Measurements from ENCODE around the gene PHPT1. TPM values are rescaled to one million over a fixed set of nuclear protein-coding genes. Genes with fewer than 3 reads are reported as not detected.
A peak's percentile ranks its signal among the peaks of the same experiment; 100 is the strongest.

Gene PHPT1
- total and polyA plus RNA-seq, 2 donors from 2014 or later: 108 to 283 TPM

DNA sequence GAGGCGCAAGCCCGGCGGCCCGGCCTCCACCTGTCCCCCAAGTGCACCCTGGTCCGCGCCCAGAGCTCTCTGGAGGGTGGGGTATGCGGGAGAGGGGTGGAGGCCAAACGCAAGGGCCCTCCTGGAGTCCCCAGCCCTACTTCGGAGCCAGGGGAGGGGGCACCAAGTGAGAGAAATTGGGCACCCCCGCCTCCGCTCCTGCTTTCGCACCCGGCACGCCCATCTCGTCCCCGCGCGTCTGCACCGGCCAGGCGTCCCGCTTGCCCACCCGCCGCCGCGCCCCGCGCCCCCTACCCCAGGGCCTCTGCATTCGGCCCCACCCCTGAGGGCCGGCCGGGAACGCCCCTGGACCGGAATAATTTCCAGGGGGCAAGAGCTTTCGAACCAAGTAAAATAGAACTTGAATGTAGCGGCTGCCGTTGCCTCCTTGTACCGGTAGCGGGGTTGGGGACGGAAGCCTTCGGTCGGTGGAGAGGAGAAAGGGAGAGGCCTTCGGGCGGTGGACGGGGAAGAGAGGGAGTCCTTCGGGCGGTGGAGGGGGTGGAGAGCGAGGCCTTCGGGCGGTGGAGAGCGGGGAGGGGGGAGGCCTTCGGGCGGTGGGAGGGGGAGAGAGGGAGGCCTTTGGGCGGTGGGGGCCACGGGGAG is 694 bp upstream of the PHPT1 start:
- peaks cover 3% of the 10 kb centered on the region for H3K27me3 ChIP-seq (ENCODE audit: control insufficient read depth, insufficient read depth, low read length)
- H3K4me1 ChIP-seq (ENCODE audit: control insufficient read depth in 2 of 3, insufficient read depth in 2 of 3, low read depth in 1 of 3, low read length in 3 of 3): peaks cover 0 to 28% (median 0%) of the 10 kb centered on the region in 3 donors
- DNase-seq (no peak), FAIRE-seq (no peak)
- TF ChIP-seq, protein P1, sequence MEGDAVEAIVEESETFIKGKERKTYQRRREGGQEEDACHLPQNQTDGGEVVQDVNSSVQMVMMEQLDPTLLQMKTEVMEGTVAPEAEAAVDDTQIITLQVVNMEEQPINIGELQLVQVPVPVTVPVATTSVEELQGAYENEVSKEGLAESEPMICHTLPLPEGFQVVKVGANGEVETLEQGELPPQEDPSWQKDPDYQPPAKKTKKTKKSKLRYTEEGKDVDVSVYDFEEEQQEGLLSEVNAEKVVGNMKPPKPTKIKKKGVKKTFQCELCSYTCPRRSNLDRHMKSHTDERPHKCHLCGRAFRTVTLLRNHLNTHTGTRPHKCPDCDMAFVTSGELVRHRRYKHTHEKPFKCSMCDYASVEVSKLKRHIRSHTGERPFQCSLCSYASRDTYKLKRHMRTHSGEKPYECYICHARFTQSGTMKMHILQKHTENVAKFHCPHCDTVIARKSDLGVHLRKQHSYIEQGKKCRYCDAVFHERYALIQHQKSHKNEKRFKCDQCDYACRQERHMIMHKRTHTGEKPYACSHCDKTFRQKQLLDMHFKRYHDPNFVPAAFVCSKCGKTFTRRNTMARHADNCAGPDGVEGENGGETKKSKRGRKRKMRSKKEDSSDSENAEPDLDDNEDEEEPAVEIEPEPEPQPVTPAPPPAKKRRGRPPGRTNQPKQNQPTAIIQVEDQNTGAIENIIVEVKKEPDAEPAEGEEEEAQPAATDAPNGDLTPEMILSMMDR (IDR thresholded peaks at IDR 0.05; ENCODE audit: borderline replicate concordance, extremely low read depth, insufficient read depth): no peak
- peak overlapping the region; percentile 86 to 88 for H3K27ac ChIP-seq (ENCODE audit: low read depth in 2 of 2, low read length in 2 of 2)
- intact Hi-C loops (cut with DNase I): loop anchor here (10.0 kb wide), 1 partner anchor 96 kb away; the partner anchor contains the start of genes C8G and FBXW5
- H3K36me3 ChIP-seq (ENCODE audit: control insufficient read depth in 2 of 3, insufficient read depth in 3 of 3, low read length in 3 of 3): no peaks in the 10 kb centered on the region
- H3K4me3 ChIP-seq (ENCODE audit: low read length in 3 of 3): peak overlapping the region; percentile 50 to 74 (median 51)
- H3K9ac ChIP-seq (ENCODE audit: low read length in 3 of 3): peak overlapping the region in 2 of 3 donors; percentile 1 to 37
- H3K9me3 ChIP-seq (ENCODE audit: control insufficient read depth in 2 of 3, insufficient read depth in 1 of 3, low read length in 3 of 3): no peaks in the 10 kb centered on the region

GRCh38 chr9:136849960-136850865 is 1.0 kb downstream of the PHPT1 start:
- H3K4me3 ChIP-seq (ENCODE audit: low read length in 3 of 3): peak overlapping the region; percentile 63 to 74 (median 69)
- TF ChIP-seq, protein P1 (IDR thresholded peaks at IDR 0.05; ENCODE audit: borderline replicate concordance, extremely low read depth, insufficient read depth): no peak
- no peaks in the 10 kb centered on the region for H3K9me3 ChIP-seq (ENCODE audit: control insufficient read depth in 2 of 3, insufficient read depth in 1 of 3, low read length in 3 of 3)
- peaks cover 3% of the 10 kb centered on the region for H3K27me3 ChIP-seq (ENCODE audit: control insufficient read depth, insufficient read depth, low read length)
- peaks cover 0 to 28% (median 0%) of the 10 kb centered on the region in 3 donors for H3K4me1 ChIP-seq (ENCODE audit: control insufficient read depth in 2 of 3, insufficient read depth in 2 of 3, low read depth in 1 of 3, low read length in 3 of 3)
- no peaks in the 10 kb centered on the region for H3K36me3 ChIP-seq (ENCODE audit: control insufficient read depth in 2 of 3, insufficient read depth in 3 of 3, low read length in 3 of 3)
- H3K9ac ChIP-seq (ENCODE audit: low read length in 3 of 3): peak overlapping the region; percentile 22 to 69 (median 69)
- no peak for FAIRE-seq
- no peak overlapping the region for H3K27ac ChIP-seq (ENCODE audit: low read depth in 2 of 2, low read length in 2 of 2)
- peak in 2 of 5 donors; percentile 68 to 83 for DNase-seq
- intact Hi-C loops (cut with DNase I): loop anchor here (10.0 kb wide), 1 partner anchor 95 kb away; the partner anchor contains the start of genes C8G and FBXW5

DNA sequence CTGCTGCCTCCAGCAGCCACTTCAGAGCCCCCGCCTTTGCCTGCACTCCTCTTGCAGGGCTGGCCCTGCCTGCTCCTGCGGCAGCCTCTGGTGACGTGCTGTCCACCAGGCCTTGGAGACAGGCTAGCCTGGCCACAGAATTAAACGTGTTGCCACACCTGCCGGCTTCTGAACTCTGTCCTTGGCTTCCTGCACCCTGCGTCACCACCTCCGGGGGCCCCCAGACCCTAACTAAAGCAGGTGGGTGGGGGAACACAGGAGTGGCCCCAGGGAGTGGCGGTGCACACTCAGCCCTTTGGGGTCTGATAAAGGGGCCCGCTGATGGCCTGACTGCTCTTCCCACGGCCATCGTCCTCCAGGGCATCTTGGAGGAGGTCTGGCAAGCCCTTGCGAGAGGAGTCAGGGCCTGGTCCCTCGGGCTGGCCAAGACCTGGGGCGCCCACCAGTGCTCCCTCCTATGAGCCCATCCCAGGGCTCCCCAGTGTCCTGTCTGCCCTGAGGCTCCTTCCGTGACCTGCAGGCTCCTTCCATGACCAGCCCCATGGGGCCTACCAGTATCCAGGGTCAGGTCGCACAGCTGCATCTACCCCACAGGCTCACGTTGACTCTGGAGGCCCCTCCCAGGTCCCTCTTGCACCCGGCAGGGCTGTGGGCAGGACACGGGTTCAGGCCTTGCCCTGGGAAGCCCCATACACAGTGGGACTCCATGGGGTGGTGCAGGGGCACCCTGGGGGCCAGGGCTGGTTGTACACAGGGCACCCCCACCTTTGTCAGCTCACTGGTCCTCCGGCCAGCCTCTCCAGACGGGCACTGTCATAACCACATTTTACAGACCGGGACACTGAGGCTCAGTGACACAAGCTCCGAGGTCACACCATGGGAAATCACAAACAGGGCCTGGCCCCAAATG is 1.9 kb downstream of the PHPT1 start:
- FAIRE-seq (no peak), DNase-seq (peak in 2 of 5 donors; percentile 45 to 80)
- TF ChIP-seq, protein P1 (IDR thresholded peaks at IDR 0.05; ENCODE audit: borderline replicate concordance, extremely low read depth, insufficient read depth): no peak
- no peaks in the 10 kb centered on the region for H3K36me3 ChIP-seq (ENCODE audit: control insufficient read depth in 2 of 3, insufficient read depth in 3 of 3, low read length in 3 of 3)
- no peak overlapping the region for H3K27ac ChIP-seq (ENCODE audit: low read depth in 2 of 2, low read length in 2 of 2)
- H3K9me3 ChIP-seq (ENCODE audit: control insufficient read depth in 2 of 3, insufficient read depth in 1 of 3, low read length in 3 of 3): no peaks in the 10 kb centered on the region
- H3K4me1 ChIP-seq (ENCODE audit: control insufficient read depth in 2 of 3, insufficient read depth in 2 of 3, low read depth in 1 of 3, low read length in 3 of 3): peaks cover 0 to 31% (median 0%) of the 10 kb centered on the region in 3 donors
- no peak overlapping the region for H3K9ac ChIP-seq (ENCODE audit: low read length in 3 of 3)
- peaks cover 3% of the 10 kb centered on the region for H3K27me3 ChIP-seq (ENCODE audit: control insufficient read depth, insufficient read depth, low read length)
- H3K4me3 ChIP-seq (ENCODE audit: low read length in 3 of 3): no peak overlapping the region
- intact Hi-C loops (cut with DNase I): no loop called here
